ENCODE results near the gene WDR75.

DNA sequence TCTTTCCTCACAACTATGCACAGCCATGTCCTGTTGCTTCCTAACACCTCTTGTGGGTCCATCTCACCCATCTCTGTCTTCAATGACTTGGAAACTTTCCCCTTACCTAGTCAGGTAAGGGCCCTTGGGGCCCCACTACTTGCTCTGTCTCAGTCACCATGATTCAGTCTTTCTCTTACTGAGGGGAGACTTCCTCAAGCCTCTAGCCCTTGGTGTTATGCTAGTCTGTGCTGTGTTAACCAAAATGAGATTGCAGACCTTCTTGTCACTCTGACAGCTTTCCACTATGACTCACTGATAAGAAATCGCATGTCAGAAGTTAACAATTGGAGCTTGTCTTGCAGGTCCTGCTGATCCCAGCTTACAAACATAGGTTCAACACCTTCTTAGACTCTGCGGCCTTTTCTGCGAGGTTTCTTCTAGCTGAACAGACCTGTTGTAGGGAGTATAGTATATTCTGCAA lies 65.3 kb downstream of the WDR75 start:
- TF ChIP-seq POLR2A (IDR thresholded peaks at IDR 0.05; ENCODE audit: low read length) = peak; percentile 27
- no peak for TF ChIP-seq GATA1 (IDR thresholded peaks at IDR 0.05; ENCODE audit: low read depth, low read length)

All from erythroblast (primary cell).